ENCODE results near the gene KCNH8.

Gene KCNH8

GRCh38 chr3:19539518-19540392, 391.4 kb downstream of the KCNH8 start:
- TF ChIP-seq REST (IDR thresholded peaks at IDR 0.05; ENCODE audit: low read depth) (no peak), MAX (IDR thresholded peaks at IDR 0.05) (no peak), EP300 (IDR thresholded peaks at IDR 0.05; ENCODE audit: borderline replicate concordance) (no peak), NFIC (IDR thresholded peaks at IDR 0.05) (no peak), USF1 (IDR thresholded peaks at IDR 0.05) (no peak), ZBTB7A (IDR thresholded peaks at IDR 0.05; ENCODE audit: low read depth) (no peak), FOXM1 (IDR thresholded peaks at IDR 0.05; ENCODE audit: borderline replicate concordance, low read depth) (no peak), TAF1 (IDR thresholded peaks at IDR 0.05; ENCODE audit: low read depth) (no peak), EGR1 (IDR thresholded peaks at IDR 0.05) (no peak), CEBPB (IDR thresholded peaks at IDR 0.05) (no peak), CREB1 (IDR thresholded peaks at IDR 0.05; ENCODE audit: low read depth) (no peak), RAD21 (IDR thresholded peaks at IDR 0.05; ENCODE audit: low read depth) (no peak), TCF12 (IDR thresholded peaks at IDR 0.05; ENCODE audit: low read depth) (no peak), TEAD4 (IDR thresholded peaks at IDR 0.05) (no peak), YY1 (IDR thresholded peaks at IDR 0.05; ENCODE audit: low read depth) (no peak)

- TF ChIP-seq YY1 (IDR thresholded peaks at IDR 0.05; ENCODE audit: low read depth) = no peak
- no peak for TF ChIP-seq TAF1 (IDR thresholded peaks at IDR 0.05; ENCODE audit: low read depth)
- no peak for TF ChIP-seq FOXM1 (IDR thresholded peaks at IDR 0.05; ENCODE audit: borderline replicate concordance, low read depth)
- TF ChIP-seq MAX (IDR thresholded peaks at IDR 0.05) = no peak
- TF ChIP-seq EGR1 (IDR thresholded peaks at IDR 0.05) = no peak
- no peak for TF ChIP-seq CEBPB (IDR thresholded peaks at IDR 0.05)
- no peak for TF ChIP-seq NFIC (IDR thresholded peaks at IDR 0.05)
- no peak for TF ChIP-seq TCF12 (IDR thresholded peaks at IDR 0.05; ENCODE audit: low read depth)
- no peak for TF ChIP-seq EP300 (IDR thresholded peaks at IDR 0.05; ENCODE audit: borderline replicate concordance)
- TF ChIP-seq ZBTB7A (IDR thresholded peaks at IDR 0.05; ENCODE audit: low read depth) = no peak
- no peak for TF ChIP-seq TEAD4 (IDR thresholded peaks at IDR 0.05)
- no peak for TF ChIP-seq CREB1 (IDR thresholded peaks at IDR 0.05; ENCODE audit: low read depth)
- TF ChIP-seq REST (IDR thresholded peaks at IDR 0.05; ENCODE audit: low read depth) = no peak
- TF ChIP-seq RAD21 (IDR thresholded peaks at IDR 0.05; ENCODE audit: low read depth) = no peak
- no peak for TF ChIP-seq USF1 (IDR thresholded peaks at IDR 0.05)
Observed at GRCh38 chr3:19540464-19540863, 392.2 kb downstream of the KCNH8 start.

- TF ChIP-seq YY1 (IDR thresholded peaks at IDR 0.05; ENCODE audit: low read depth) = no peak
- no peak for TF ChIP-seq RAD21 (IDR thresholded peaks at IDR 0.05; ENCODE audit: low read depth)
- TF ChIP-seq EGR1 (IDR thresholded peaks at IDR 0.05) = no peak
- TF ChIP-seq ZBTB7A (IDR thresholded peaks at IDR 0.05; ENCODE audit: low read depth) = no peak
- no peak for TF ChIP-seq TCF12 (IDR thresholded peaks at IDR 0.05; ENCODE audit: low read depth)
- TF ChIP-seq CREB1 (IDR thresholded peaks at IDR 0.05; ENCODE audit: low read depth) = no peak
- TF ChIP-seq CEBPB (IDR thresholded peaks at IDR 0.05) = no peak
- no peak for TF ChIP-seq EP300 (IDR thresholded peaks at IDR 0.05; ENCODE audit: borderline replicate concordance)
- no peak for TF ChIP-seq USF1 (IDR thresholded peaks at IDR 0.05)
- TF ChIP-seq TAF1 (IDR thresholded peaks at IDR 0.05; ENCODE audit: low read depth) = no peak
- TF ChIP-seq TEAD4 (IDR thresholded peaks at IDR 0.05) = no peak
- TF ChIP-seq REST (IDR thresholded peaks at IDR 0.05; ENCODE audit: low read depth) = no peak
- no peak for TF ChIP-seq MAX (IDR thresholded peaks at IDR 0.05)
- TF ChIP-seq FOXM1 (IDR thresholded peaks at IDR 0.05; ENCODE audit: borderline replicate concordance, low read depth) = no peak
- TF ChIP-seq NFIC (IDR thresholded peaks at IDR 0.05) = no peak
Observed at GRCh38 chr3:19541284-19541683, 393.0 kb downstream of the KCNH8 start.
